Fibroblast of the conjunctiva (primary cell): Measurements from ENCODE around the gene SLC39A3.

Experiments
- DNase-seq: peaks from one replicate; pipeline ENCODE4 v3.0.0-alpha.2; 2010; ENCODE audit warnings: low read depth

SLC39A3 gene

GRCh38 chr19:2747349-2747748 is 7.5 kb upstream of the SLC39A3 start:
- no peak for DNase-seq

GRCh38 chr19:2744113-2744512 is 4.3 kb upstream of the SLC39A3 start:
- DNase-seq: no peak

- no peak for DNase-seq
Measured at GRCh38 chr19:2743099-2743498, 3.3 kb upstream of the SLC39A3 start.

- no peak for DNase-seq
Measured at GRCh38 chr19:2740314-2740656, 468 bp upstream of the SLC39A3 start.

- no peak for DNase-seq
Measured at GRCh38 chr19:2736550-2737190, 3.1 kb downstream of the SLC39A3 start.

GRCh38 chr19:2735374-2735773 is 4.4 kb downstream of the SLC39A3 start:
- DNase-seq: no peak

GRCh38 chr19:2734589-2735288 is 5.1 kb downstream of the SLC39A3 start:
- DNase-seq: no peak

- DNase-seq: no peak
Measured at GRCh38 chr19:2733930-2734588, 5.8 kb downstream of the SLC39A3 start.

- no peak for DNase-seq
Measured at GRCh38 chr19:2732883-2733282, 6.9 kb downstream of the SLC39A3 start.

GRCh38 chr19:2732157-2732725 is 7.6 kb downstream of the SLC39A3 start:
- no peak for DNase-seq

GRCh38 chr19:2731181-2731995 is 8.4 kb downstream of the SLC39A3 start:
- no peak for DNase-seq

- no peak for DNase-seq
Measured at GRCh38 chr19:2729943-2730818, 9.6 kb downstream of the SLC39A3 start.

- DNase-seq: no peak
Measured at GRCh38 chr19:2728783-2729387, 10.9 kb downstream of the SLC39A3 start.

- no peak for DNase-seq
Measured at GRCh38 chr19:2727640-2727944, 12.2 kb downstream of the SLC39A3 start.

GRCh38 chr19:2726904-2727639 is 12.7 kb downstream of the SLC39A3 start:
- no peak for DNase-seq

- no peak for DNase-seq
Measured at GRCh38 chr19:2726160-2726855, 13.5 kb downstream of the SLC39A3 start.

GRCh38 chr19:2724148-2724557 is 15.7 kb downstream of the SLC39A3 start:
- DNase-seq: no peak

- no peak for DNase-seq
Measured at GRCh38 chr19:2723747-2724146, 16.1 kb downstream of the SLC39A3 start.

- DNase-seq: no peak
Measured at GRCh38 chr19:2723345-2723715, 16.5 kb downstream of the SLC39A3 start.
